HG03378 (cell line): Measurements from ENCODE around the gene PKP4.
"Not testable (repeated sequence)": the region's sequence is repeated elsewhere in the genome, so short reads cannot be mapped to it uniquely, and the experiment has no call there.

Experiments used
- ATAC-seq: cut with Tn5 transposase; IDR thresholded peaks from one replicate; pipeline ENCODE4 v1.9.1; 2021; ENCODE audit warnings: mild to moderate bottlenecking, moderate library complexity; ENCODE audit not compliant: unreplicated experiment

PKP4 gene

GRCh38 chr2:158704724-158705465, 248.1 kb downstream of the PKP4 start:
- ATAC-seq = not testable (repeated sequence)

GRCh38 chr2:158712791-158713522, 256.2 kb downstream of the PKP4 start:
- no peak for ATAC-seq

GRCh38 chr2:158713523-158714138, 256.9 kb downstream of the PKP4 start:
- no peak for ATAC-seq

- ATAC-seq = no peak
These were observed 257.7 kb downstream of the PKP4 start for GRCh38 chr2:158714420-158714819.

- ATAC-seq = no peak
These were observed 258.6 kb downstream of the PKP4 start for GRCh38 chr2:158715357-158715756.

- no peak for ATAC-seq
These were observed 259.5 kb downstream of the PKP4 start for GRCh38 chr2:158716121-158716791.

- ATAC-seq = no peak
These were observed 260.2 kb downstream of the PKP4 start for GRCh38 chr2:158716921-158717320.

GRCh38 chr2:158717366-158718195, 260.8 kb downstream of the PKP4 start:
- ATAC-seq = no peak

- no peak for ATAC-seq
These were observed 261.4 kb downstream of the PKP4 start for GRCh38 chr2:158718196-158718585.

GRCh38 chr2:158718851-158719250, 262.1 kb downstream of the PKP4 start:
- no peak for ATAC-seq

GRCh38 chr2:158719403-158719802, 262.7 kb downstream of the PKP4 start:
- ATAC-seq = no peak

- no peak for ATAC-seq
These were observed 265.7 kb downstream of the PKP4 start for GRCh38 chr2:158722266-158723105.

GRCh38 chr2:158723181-158723838, 266.6 kb downstream of the PKP4 start:
- ATAC-seq = no peak

- ATAC-seq = no peak
These were observed 267.4 kb downstream of the PKP4 start for GRCh38 chr2:158723921-158724802.

GRCh38 chr2:158724803-158725381, 268.1 kb downstream of the PKP4 start:
- ATAC-seq = no peak

- ATAC-seq = no peak
These were observed 268.7 kb downstream of the PKP4 start for GRCh38 chr2:158725441-158725891.

GRCh38 chr2:158726911-158727592, 270.3 kb downstream of the PKP4 start:
- no peak for ATAC-seq
